SU-DHL-6 (cell line): ENCODE data around the gene ATL3.

Experiments used
- CTCF ChIP-seq: fragments of 200-600 bp; sonication (generic); IDR thresholded peaks from one replicate; pipeline ENCODE4 v1.5.1; 2017; ENCODE audit warnings: antibody characterized with exemption, mild to moderate bottlenecking, low read length, moderate library complexity; ENCODE audit not compliant: insufficient read depth, poor library complexity, severe bottlenecking
- EZH2phosphoT487 ChIP-seq: fragments of 200-600 bp; sonication (generic), shearing (Covaris generic); conservative IDR thresholded peaks from 2 replicates; pipeline ENCODE4 v1.6.1; 2018; ENCODE audit warnings: mild to moderate bottlenecking, antibody characterized with exemption, low read length, moderate library complexity, mixed read lengths

GRCh38 chr11:63719001-63719400 is 47.8 kb upstream of the ATL3 start:
- TF ChIP-seq CTCF (no peak), EZH2phosphoT487 (no peak)
